GM18507 (cell line): ENCODE data around the gene ALPP.
"Not testable (repeated sequence)": the region's sequence is repeated elsewhere in the genome, so short reads cannot be mapped to it uniquely, and the experiment has no call there.

ENCODE experiments used
- DNase-seq: peaks from one replicate; pipeline ENCODE4 v3.0.0; 2011; ENCODE audit warnings: low read depth; ENCODE audit not compliant: insufficient read length; ENCODE audit errors: extremely low spot score
- FAIRE-seq: peaks from 2 replicates; lab custom pipeline; 2011; peaks lifted over from hg19 to GRCh38; lab: Jason Lieb, UNC

The ALPP gene

GRCh38 chr2:232354069-232354468, 24.5 kb upstream of the ALPP start:
- no peak for FAIRE-seq
- DNase-seq, result no peak

DNA sequence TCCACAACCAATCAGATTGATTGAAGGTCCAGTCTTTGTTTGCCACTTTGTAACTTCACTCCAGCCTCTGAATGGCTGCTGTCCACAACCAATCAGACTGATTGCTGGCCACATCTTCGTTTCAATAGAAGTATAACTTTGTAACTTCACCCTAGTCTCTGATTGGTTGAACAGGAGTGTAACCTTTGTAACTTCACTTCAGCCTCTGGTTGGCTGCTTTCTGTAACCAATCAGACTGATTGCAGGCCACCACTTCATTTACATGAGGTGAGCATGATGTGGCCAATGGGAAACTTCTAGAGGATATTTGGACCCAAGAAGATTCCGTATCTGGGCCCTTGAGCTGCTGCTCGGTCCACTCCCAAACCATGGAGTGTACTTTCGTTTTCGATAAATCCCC, 16.9 kb upstream of the ALPP start:
- FAIRE-seq (no peak), DNase-seq (no peak)

DNA sequence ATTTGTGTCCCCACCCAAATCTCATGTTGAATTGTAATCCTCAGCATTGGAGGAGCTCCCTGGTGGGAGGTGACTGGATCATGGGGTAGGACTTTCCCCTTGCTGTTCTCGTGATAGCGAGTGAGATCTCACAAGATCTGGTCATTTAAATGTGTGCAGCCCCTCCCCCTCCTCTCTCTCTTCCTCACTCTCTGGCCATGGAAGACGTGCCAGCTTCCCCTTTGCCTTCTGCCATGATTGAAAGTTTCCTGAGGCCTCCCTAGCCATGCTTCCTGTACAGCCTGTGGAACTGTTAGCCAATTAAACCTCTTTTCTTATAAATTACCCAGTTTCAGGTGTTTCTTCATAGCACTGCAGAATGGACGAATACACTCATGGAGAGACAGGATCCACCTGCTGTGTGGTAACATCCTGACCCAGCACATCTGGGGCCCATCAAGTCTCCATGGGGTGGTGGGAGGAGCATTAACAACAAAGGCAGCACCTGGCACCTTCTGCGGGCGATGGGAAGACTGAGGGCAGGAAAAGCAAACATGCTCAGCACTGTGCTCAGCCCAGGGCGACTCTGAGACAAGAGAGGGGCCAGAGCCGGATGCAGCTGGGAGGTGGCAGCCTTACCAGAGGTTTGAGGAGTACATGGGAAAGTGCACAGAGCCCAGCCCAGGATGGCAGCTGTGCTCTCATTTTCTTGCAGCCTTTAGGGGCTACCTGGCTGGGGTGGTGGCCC, 16.2 kb upstream of the ALPP start:
- FAIRE-seq (no peak), DNase-seq (no peak)

GRCh38 chr2:232363064-232363783, 15.3 kb upstream of the ALPP start:
- not testable (repeated sequence) for DNase-seq, FAIRE-seq

DNA sequence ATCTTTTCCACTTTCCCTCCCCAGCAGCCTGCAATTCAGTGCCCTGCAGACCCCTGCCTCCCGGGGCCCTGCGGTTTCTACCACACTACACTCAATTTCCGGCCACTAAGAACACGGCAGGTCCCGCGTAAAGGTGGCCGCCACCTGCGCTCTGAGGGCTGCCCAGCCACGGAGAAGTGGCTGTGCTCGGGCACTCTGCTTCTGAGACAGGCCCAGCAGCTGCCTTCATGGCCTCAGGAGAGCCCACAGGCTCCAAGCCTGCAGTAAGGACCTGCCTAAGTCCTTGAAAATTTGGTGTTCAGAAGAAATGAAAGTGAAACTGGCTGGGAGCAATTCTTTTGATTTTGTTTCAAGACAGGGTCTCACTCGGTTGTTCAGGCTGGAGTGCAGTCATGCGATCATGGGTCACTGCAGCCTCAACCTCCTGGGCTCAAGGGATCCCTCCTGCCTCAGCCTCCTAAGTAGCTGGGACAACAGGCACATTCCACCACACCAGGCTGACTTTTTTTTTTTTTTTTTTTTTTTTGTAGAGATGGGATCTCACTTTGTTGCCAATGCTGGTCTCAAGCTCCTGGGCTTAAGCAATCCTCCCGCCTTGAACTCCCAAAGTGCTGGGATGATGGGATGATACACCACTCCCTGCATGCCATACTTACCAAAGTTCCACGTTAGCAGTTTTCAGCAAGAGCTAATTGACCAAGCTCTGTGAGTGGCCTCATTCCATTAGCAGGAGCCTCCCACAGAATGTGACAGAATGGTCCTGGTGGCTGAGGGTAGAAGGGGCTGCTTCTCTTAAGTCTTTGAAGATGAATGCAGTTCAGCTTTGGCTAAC, 14.6 kb upstream of the ALPP start:
- peak; percentile 81 for FAIRE-seq
- DNase-seq, result peak; percentile 37

- not testable (repeated sequence) for DNase-seq, FAIRE-seq
These were observed 13.6 kb upstream of the ALPP start for GRCh38 chr2:232364806-232365594.

- DNase-seq, result no peak
- FAIRE-seq, result no peak
These were observed 12.8 kb upstream of the ALPP start for GRCh38 chr2:232365621-232366321.

- FAIRE-seq, DNase-seq: not testable (repeated sequence)
These were observed 12.1 kb upstream of the ALPP start for GRCh38 chr2:232366461-232366860.

DNA sequence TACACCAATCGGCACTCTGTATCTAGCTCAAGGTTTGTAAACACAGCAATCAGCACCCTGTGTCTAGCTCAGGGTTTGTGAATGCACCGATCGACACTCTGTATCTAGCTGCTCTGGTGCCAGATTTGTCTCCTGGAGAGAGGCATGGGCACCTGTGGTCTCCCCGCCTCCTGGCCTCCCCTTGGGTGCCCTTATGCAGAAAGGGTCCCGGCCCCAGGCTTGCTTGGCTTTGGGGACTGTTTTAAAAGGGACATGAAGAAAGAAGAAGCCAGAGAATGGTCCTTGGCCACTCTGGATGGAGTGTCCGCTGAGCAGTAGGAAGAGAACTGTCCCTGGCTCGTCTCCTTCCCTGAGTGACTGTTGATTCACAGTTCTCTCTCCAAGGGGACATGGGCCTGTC, 11.5 kb upstream of the ALPP start:
- DNase-seq, result no peak
- no peak for FAIRE-seq

- FAIRE-seq (no peak), DNase-seq (no peak)
These were observed 10.8 kb upstream of the ALPP start for GRCh38 chr2:232367591-232368233.

GRCh38 chr2:232368311-232368731, 10.2 kb upstream of the ALPP start:
- DNase-seq, result no peak
- no peak for FAIRE-seq

DNA sequence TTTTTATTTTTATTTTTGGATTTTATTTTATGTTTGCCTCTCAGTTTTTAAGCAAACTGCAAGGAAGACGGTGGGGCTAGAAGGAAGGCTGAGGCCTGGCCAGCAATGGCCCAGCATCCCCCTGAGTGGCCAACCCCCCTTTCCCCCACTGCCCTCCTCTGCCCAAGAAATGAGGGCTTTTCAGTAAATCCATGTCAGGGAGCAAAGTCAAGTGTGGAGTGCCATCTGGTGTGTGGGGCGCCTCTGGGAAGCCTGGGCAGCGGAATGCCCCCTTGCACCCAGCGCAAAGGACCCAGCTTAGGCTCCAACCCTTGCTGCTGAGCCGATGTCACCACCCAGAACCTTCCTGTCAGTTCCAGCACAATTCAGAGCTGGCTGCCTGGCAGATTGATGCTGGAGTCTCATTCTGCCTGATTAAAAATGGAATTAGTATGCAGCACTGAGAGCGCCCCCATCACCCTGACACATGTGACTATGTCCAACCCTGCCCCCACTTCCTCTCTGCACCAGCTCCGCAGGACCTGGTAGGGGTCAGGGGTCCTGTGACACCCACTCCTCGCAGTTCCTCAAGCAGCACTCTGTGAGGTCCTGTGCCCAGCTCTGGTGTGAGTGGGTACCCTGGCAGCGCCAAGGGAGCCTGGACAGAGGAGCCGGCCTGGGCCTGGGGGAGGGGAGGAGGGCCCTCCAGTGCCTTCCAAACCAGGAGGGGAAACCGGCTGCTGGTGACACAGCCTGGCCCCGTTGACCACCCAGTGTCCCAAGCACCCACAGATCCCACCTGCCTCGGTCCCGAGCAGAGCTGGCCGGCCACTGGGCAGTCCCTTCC, 9.2 kb upstream of the ALPP start:
- no peak for DNase-seq
- FAIRE-seq, result no peak

GRCh38 chr2:232370007-232370406, 8.5 kb upstream of the ALPP start:
- not testable (repeated sequence) for DNase-seq, FAIRE-seq

- DNase-seq (no peak), FAIRE-seq (no peak)
These were observed 6.0 kb upstream of the ALPP start for GRCh38 chr2:232372231-232373208.

GRCh38 chr2:232374356-232374755, 4.2 kb upstream of the ALPP start:
- no peak for DNase-seq
- no peak for FAIRE-seq

- FAIRE-seq (no peak), DNase-seq (no peak)
These were observed 3.4 kb upstream of the ALPP start for GRCh38 chr2:232375164-232375563.
